HepG2 (cell line): ENCODE measurements around the gene PTEN. TPM values are rescaled to one million over a fixed set of nuclear protein-coding genes. Genes with fewer than 3 reads are reported as not detected.

ENCODE experiments used
- ATF2 ChIP-seq: sonication (generic); formaldehyde crosslinking; IDR thresholded peaks from 2 replicates; pipeline ENCODE4 v1.4.0; 2020; ENCODE audit warnings: missing genetic modification reagents
- CCDC6 ChIP-seq: sonication (generic); formaldehyde crosslinking; IDR thresholded peaks from 2 replicates; pipeline ENCODE4 v1.8.1; 2022; ENCODE audit warnings: mild to moderate bottlenecking, missing genetic modification reagents, moderate library complexity
- IKZF5 ChIP-seq: IDR thresholded peaks from 2 replicates; pipeline ENCODE4 v1.6.1; 2018; ENCODE audit warnings: missing genetic modification reagents, mild to moderate bottlenecking, missing compliant biosample characterization
- JDP2 ChIP-seq: sonication (generic); formaldehyde crosslinking; IDR thresholded peaks from 2 replicates; pipeline ENCODE4 v1.8.1; 2022; ENCODE audit warnings: missing genetic modification reagents, borderline replicate concordance
- KLF6 ChIP-seq: IDR thresholded peaks from 2 replicates; pipeline ENCODE4 v1.8.0; 2016; ENCODE audit warnings: missing biosample characterization, missing genetic modification reagents
- MIXL1 ChIP-seq: IDR thresholded peaks from 2 replicates; pipeline ENCODE4 v1.6.1; 2016
- MTA1 ChIP-seq: sonication (generic); formaldehyde crosslinking; IDR thresholded peaks from 2 replicates; pipeline ENCODE4 v1.4.0; 2020; ENCODE audit warnings: missing genetic modification reagents, mild to moderate bottlenecking, borderline replicate concordance
- PAX8 ChIP-seq: sonication (generic); formaldehyde crosslinking; IDR thresholded peaks from 2 replicates; pipeline ENCODE4 v1.8.0; 2022; ENCODE audit warnings: mild to moderate bottlenecking, missing genetic modification reagents, borderline replicate concordance
- PRDM10 ChIP-seq: sonication (generic); formaldehyde crosslinking; IDR thresholded peaks from 2 replicates; pipeline ENCODE4 v1.4.0; 2020; ENCODE audit warnings: low read depth, missing genetic modification reagents
- SMAD3 ChIP-seq: sonication (generic); formaldehyde crosslinking; IDR thresholded peaks from 2 replicates; pipeline ENCODE4 v1.4.0; 2020; ENCODE audit warnings: missing genetic modification reagents
- TIGD3 ChIP-seq: sonication (generic); formaldehyde crosslinking; IDR thresholded peaks from 2 replicates; pipeline ENCODE4 v1.5.1; 2020; ENCODE audit warnings: mild to moderate bottlenecking, missing genetic modification reagents, borderline replicate concordance
- ZBTB1 ChIP-seq: sonication (generic); formaldehyde crosslinking; IDR thresholded peaks from 2 replicates; pipeline ENCODE4 v1.4.0; 2020; ENCODE audit warnings: missing genetic modification reagents, borderline replicate concordance
- ZBTB42 ChIP-seq: sonication (generic); formaldehyde crosslinking; IDR thresholded peaks from 2 replicates; pipeline ENCODE4 v1.5.0; 2020; ENCODE audit warnings: mild to moderate bottlenecking, missing genetic modification reagents
- ZIK1 ChIP-seq: sonication (generic); formaldehyde crosslinking; IDR thresholded peaks from 2 replicates; pipeline ENCODE4 v1.5.0; 2020; ENCODE audit warnings: mild to moderate bottlenecking, low read depth, missing genetic modification reagents, borderline replicate concordance
- ZNF10 ChIP-seq: sonication (generic); formaldehyde crosslinking; IDR thresholded peaks from 2 replicates; pipeline ENCODE4 v1.4.0; 2020; ENCODE audit warnings: mild to moderate bottlenecking, low read depth, missing genetic modification reagents, borderline replicate concordance
- ZNF350 ChIP-seq: sonication (generic); formaldehyde crosslinking; IDR thresholded peaks from 2 replicates; pipeline ENCODE4 v1.4.0; 2020; ENCODE audit warnings: mild to moderate bottlenecking, low read depth, missing genetic modification reagents, borderline replicate concordance
- ZNF747 ChIP-seq: sonication (generic); formaldehyde crosslinking; IDR thresholded peaks from 2 replicates; pipeline ENCODE4 v1.8.1; 2023; ENCODE audit warnings: missing genetic modification reagents, mild to moderate bottlenecking, borderline replicate concordance
- ZNF816 ChIP-seq: sonication (generic); formaldehyde crosslinking; IDR thresholded peaks from 2 replicates; pipeline ENCODE4 v1.8.0; 2022; ENCODE audit warnings: missing genetic modification reagents, mild to moderate bottlenecking, borderline replicate concordance
- polyA plus RNA-seq, 8 experiments: library from polyadenylated mRNA; depleted of rRNA in 3 of 8; stranded (reverse) in 7 of 8; unstranded in 1 of 8; fragments of >200 nt; fragmentation: Illumina TruSeq in 4 of 8; extraction: Trizol in 4 of 8; gene quantifications; 2 replicates each; pipeline versions ENCODE4 v1.2.1 to v1.2.3, GENCODE V29; 2011 to 2016; ENCODE audit warnings: low read depth in 4 of 8, missing spikeins in 1 of 8, mixed read lengths in 1 of 8; ENCODE audit not compliant: insufficient read depth in 1 of 8
- total RNA-seq, 5 experiments: library from RNA; depleted of rRNA; stranded (reverse); fragments of >200 nt; fragmentation: Illumina TruSeq; extraction: Trizol; gene quantifications; 2 replicates each; pipeline ENCODE4 v1.2.3, GENCODE V29; 2016; ENCODE audit warnings: low read depth in 1 of 5
- TF ChIP-seq, protein P1 (sequence below): sonication (generic); formaldehyde crosslinking; IDR thresholded peaks from 2 replicates; pipeline ENCODE4 v1.8.1; 2023; ENCODE audit warnings: mild to moderate bottlenecking, moderate library complexity, missing genetic modification reagents

Gene PTEN
- total and polyA plus RNA-seq, 2 of the 13 experiments (the other 11 are each of a cell fraction or from before 2014, with no cell fraction given): 30.3 to 61.3 TPM

DNA sequence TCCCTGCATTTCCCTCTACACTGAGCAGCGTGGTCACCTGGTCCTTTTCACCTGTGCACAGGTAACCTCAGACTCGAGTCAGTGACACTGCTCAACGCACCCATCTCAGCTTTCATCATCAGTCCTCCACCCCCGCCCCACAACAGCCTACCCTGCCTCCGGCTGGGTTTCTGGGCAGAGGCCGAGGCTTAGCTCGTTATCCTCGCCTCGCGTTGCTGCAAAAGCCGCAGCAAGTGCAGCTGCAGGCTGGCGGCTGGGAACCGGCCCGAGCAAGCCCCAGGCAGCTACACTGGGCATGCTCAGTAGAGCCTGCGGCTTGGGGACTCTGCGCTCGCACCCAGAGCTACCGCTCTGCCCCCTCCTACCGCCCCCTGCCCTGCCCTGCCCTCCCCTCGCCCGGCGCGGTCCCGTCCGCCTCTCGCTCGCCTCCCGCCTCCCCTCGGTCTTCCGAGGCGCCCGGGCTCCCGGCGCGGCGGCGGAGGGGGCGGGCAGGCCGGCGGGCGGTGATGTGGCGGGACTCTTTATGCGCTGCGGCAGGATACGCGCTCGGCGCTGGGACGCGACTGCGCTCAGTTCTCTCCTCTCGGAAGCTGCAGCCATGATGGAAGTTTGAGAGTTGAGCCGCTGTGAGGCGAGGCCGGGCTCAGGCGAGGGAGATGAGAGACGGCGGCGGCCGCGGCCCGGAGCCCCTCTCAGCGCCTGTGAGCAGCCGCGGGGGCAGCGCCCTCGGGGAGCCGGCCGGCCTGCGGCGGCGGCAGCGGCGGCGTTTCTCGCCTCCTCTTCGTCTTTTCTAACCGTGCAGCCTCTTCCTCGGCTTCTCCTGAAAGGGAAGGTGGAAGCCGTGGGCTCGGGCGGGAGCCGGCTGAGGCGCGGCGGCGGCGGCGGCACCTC, at the start of gene PTEN, which contains the start of gene KLLN (continued):
- TF ChIP-seq ATF2 (CRISPR knock-in tag): peak; percentile 85
- TF ChIP-seq ZBTB1 (CRISPR knock-in tag): no peak
- TF ChIP-seq CCDC6: peak; percentile 96
- peak; percentile 78; the same call in 1 of the 2 replicates for TF ChIP-seq PAX8 (CRISPR knock-in tag)
- TF ChIP-seq TIGD3 (CRISPR knock-in tag): no peak
- TF ChIP-seq IKZF5: peak; percentile 75
- peak; percentile 64; the same call in 1 of the 2 replicates for TF ChIP-seq ZNF816 (CRISPR knock-in tag)
- TF ChIP-seq ZNF747: peak; percentile 66; the same call in 1 of the 2 replicates
- no peak for TF ChIP-seq ZNF10
- peak; percentile 97 for TF ChIP-seq MTA1 (CRISPR knock-in tag)
- TF ChIP-seq MIXL1 (CRISPR knock-in tag): peak; percentile 72
- TF ChIP-seq ZBTB42 (CRISPR knock-in tag): 0 out of 2 replicates have a peak, but pooled peaks have one; percentile 21
- TF ChIP-seq ZNF350 (CRISPR knock-in tag): no peak
- TF ChIP-seq KLF6 (CRISPR knock-in tag): peak; percentile 93
- TF ChIP-seq PRDM10 (CRISPR knock-in tag): no peak
- peak; percentile 88 for TF ChIP-seq ZIK1 (CRISPR knock-in tag)
- TF ChIP-seq JDP2 (CRISPR knock-in tag): peak; percentile 58; the same call in 1 of the 2 replicates
- TF ChIP-seq SMAD3: peak; percentile 73; the same call in 1 of the 2 replicates
- TF ChIP-seq, protein P1, sequence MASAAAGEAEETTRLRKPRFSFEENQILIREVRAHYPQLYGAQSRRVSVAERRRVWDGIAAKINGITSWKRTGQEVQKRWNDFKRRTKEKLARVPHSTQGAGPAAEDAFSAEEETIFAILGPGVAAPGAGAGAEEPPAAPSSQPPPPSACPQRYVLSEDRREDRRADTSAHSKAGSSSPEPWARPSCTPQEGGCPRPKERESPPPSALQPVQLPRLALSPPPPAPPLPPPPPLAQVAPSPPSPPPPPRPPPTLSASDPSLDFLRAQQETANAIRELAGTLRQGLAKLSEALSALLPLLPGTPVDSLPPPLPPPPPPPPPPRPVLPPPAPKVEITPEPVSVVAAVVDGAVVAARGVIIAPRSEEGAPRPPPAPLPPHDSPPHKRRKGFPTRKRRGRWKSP: peak; percentile 88
